NCI-H2081 treated with DMSO at 0.1 percent for 48 hours (cell line): ENCODE measurements around the gene RIPOR3.

Experiments used
- DNase-seq: peaks from one replicate; lab custom pipeline; 2025; lab: John Stamatoyannopoulos, UW

The RIPOR3 gene, protein sequence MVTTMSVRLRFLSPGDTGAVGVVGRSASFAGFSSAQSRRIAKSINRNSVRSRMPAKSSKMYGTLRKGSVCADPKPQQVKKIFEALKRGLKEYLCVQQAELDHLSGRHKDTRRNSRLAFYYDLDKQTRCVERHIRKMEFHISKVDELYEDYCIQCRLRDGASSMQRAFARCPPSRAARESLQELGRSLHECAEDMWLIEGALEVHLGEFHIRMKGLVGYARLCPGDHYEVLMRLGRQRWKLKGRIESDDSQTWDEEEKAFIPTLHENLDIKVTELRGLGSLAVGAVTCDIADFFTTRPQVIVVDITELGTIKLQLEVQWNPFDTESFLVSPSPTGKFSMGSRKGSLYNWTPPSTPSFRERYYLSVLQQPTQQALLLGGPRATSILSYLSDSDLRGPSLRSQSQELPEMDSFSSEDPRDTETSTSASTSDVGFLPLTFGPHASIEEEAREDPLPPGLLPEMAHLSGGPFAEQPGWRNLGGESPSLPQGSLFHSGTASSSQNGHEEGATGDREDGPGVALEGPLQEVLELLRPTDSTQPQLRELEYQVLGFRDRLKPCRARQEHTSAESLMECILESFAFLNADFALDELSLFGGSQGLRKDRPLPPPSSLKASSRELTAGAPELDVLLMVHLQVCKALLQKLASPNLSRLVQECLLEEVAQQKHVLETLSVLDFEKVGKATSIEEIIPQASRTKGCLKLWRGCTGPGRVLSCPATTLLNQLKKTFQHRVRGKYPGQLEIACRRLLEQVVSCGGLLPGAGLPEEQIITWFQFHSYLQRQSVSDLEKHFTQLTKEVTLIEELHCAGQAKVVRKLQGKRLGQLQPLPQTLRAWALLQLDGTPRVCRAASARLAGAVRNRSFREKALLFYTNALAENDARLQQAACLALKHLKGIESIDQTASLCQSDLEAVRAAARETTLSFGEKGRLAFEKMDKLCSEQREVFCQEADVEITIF

DNA sequence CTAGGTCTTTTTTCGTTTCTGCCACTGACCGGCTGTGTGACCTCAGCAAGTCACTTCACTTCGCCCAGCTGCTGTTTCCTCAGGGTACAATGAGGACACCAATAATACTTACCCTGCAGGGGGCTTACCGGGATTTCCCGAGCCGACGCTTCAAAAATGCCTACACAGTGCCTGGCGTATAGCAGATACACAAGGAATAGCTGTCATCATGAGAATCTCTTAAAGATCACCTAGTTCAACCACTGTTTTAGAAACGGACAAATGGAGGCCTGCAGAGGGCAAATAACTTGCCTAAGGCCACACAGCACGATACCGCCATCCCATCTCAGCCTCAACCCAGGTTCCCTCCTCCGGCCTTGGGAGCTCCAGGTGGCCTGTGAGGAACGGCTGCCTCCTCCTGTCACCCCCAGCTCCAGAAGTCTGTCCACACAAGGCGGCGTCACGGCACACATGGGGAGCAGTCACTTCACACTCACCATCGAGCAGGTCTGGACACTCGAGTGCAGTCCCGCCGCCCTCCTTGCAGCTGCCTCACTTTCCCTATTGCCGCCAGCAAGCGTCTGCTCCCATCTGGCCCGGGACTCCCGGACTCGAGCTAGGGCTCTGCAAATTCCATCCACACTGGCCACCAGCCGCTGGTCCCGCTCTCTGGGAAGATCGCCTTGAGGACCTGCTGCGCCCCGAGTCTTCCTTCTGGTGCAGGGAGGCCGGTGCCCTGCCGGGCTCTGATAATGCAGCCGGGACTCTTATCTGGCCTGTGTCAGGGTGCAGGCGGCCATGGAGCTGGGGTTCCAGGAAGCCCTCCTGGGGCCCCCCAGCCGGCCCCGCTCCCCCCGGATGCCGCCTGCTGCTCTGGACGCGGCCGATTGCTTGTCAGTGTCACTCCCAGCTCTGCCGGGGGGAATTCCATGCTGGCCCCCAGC, at the start of gene RIPOR3:
Gene RIPOR3 (minus strand): TSS at position 893 of the 923 bp plus-strand sequence. CDS start 414 bp downstream, at position 479.
- no peak for DNase-seq

DNA sequence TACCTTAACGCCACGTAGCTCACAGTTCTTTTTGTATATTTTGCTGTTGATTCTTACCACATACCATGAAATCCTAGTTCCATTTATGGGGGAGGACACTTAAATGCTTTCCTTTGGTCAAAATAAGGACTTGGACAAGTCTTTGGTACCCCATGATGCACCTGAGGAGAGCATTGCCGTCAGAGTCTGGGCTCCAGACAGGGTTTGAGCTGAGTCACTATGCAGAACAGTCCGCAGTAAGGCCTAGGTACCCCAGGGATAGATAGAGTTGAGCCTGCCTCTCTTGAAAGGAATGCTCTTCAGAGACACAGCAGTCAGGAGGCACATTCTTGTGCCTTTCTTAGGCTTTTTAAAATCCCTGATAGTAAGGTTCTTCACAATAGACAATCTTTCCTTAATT, 46.0 kb upstream of the RIPOR3 start:
- DNase-seq, result no peak

DNA sequence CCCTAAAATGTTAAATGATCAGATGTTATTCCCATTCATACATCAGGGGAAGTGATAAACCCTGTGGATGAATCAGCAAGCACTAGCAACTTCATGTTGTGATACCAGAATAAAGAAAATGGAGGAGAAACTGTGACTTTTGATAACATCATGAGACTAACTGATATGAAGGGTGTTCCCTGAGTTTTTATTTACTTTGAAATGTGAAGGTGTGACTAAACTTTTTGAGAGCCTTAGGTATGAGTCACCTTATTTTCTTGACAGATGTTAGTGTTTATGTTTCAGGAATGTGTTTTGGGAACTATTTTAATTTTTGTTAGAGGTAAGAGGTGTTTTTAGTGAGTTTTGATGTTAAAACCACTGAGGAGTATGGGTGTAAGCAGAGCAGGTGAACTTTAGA, 44.5 kb upstream of the RIPOR3 start:
- DNase-seq, result no peak

DNA sequence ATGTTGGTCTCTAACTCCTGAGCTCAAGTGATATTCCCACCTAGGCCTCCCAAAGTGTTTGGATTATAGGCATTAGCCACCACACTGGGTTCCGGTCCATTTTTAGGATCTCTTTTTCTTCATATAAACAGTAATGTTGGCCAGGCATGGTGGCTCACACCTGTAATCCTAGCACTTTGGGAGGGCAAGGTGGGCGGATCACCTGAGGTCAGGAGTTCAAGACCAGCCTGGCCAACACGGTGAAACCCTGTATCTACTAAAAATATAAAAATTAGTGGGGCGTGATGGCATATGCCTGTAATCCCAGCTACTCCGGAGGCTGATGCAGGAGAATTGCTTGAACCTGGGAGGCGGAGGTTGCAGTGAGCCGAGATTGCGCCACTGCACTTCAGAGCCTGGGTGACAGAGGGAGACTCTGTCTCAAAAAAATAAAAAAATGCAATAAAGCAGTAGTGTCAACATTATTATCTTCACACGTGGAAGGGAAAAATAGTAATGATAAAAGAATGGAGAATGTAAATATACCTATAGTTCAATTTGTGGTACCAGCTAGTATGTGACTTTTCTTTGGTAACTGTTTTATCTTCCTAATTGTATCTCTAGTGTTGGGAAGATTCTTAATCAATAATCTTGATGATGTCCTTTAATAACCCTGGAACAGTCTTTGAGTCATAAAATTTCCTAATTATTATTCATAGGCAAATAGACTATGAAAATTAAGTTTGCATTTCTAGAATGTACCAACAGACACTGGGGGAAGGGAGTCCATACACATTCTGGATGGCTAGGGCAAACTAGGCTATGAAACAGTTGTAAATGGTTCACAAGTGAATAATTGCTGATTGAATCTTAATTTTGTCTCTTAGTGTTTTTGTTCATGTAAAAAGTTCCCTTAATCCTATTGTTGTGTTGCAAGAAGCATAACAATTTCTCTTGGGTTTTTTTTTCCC, 43.7 kb upstream of the RIPOR3 start:
- no peak for DNase-seq

DNA sequence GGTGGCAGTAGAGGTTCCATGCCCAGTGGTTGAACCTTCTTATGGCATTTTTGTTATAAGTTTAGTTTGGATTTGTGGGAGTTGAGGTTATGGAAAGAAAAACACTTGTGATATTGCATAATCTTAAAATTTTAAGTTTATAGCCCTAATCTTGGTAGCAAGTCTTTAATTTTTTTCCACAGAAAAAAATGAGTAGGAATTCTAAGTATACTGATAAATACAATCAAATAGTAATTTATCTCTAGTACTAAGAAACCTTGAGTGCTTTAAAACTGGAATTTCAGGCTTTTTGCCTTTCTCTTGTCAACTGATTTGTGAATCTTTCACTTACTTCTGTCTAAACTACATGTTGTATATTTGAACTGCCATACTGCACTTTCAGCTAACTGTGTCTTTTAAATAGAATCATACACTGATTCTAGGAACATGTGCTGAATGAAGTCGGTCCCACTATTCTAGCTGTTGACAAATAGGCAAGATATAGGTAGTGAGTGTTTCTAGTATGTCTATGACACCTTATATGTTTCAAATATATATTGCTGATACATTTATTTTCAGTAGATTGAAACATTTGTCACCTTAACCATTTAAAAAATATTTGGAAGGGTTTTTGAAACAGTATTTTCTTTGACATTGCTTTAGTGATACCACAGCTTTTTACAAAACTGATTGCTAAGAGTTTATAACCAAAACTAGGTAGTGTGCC, 42.5 kb upstream of the RIPOR3 start:
- DNase-seq, result no peak

DNA sequence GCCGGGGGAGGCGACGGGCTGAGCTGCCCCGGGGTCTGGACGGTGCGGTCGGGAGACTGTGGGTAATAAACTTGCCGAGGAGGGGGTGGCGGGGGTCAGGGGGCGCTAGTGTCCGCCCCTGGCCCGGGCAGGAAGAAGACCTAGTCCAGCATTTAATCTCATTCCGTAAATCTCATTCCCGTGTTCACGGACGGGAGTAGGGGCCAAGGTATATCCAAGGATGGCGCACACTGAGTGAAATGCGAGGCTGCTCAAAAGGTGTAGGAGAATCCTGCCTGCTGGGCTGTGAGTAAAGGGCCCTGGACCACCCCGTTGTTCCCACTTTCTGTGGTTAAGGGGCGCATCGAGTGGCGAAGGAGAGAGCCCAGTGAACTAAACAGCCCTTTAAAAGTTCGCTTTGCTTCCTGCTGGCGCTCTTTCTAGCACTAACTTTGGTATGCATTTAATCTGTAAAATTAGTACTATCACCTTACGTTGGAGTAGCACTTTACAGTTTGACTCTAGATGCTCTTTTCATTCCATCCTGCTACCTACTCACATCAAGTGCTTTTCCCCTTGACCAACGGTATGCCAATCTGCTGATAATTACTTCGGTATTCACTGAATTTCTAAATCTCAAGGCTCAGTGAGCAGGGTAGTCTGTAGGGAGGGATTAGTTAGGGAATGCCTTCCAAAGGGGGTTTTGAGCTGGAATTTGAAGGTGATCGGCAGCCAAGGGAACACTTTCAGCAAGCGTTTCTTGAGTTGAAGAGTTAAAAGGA, 40.8 kb upstream of the RIPOR3 start:
- DNase-seq, result no peak

DNA sequence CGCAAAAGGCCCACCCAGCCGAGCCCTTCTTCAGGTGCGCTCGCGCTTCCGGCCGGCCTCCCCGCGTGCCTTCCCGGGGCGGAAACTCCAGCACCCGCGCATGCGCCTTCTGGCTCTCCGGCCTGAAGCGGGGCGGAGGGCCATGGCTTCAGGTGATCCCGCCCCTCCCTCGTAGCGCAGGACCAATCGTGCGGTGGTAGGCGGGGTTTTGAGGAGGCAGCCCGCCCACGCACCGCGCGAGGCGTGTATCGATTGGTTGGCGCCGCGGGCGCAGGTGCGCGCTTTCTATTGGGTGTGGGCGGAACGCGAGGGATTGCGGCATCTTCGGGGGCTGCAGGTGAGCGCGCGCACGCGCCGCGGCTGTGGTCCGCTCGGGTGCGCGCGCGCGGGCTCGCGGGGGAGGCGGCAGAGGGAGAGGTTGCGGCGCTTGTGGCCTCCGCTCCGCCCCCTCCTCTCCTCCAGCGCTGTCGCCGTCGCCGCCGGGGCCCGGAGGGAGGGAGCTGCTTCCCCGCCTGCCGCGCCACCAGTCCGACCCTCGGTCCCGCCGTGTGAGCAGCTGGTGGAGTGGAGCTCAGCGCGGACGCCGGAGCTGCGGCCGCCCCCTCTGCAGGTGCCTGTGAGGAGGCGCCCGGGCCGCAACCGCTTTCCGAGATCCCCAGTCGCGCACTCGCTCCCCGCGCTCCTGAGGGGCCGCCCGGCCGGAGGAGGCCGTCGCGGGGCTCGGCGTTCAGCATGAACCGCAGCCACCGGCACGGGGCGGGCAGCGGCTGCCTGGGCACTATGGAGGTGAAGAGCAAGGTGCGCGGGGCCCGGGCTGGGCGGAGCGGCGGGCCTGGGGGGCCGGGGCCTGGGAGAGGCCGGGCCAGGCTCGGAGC, 40.0 kb upstream of the RIPOR3 start, which contains the start of gene PARD6B:
Gene PARD6B (plus strand): TSS at position 526 of the 875 bp plus-strand sequence. CDS start 207 bp downstream, at position 733.
- DNase-seq, result peak; percentile 96

DNA sequence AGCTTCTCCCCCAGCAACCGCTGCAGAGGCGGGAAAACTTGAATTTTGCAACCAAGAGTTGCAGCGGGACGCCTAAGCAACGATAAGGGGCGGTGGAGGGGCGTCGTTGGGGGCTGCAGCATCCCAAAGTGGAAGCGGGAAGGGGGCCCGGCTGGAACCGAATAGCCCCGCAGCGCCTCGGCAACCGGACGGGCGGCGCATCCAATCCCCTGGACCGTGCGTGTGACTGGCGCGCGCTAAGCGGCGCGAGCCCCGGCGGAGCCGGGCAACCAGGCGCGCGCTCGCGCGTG, 39.4 kb upstream of the RIPOR3 start:
- DNase-seq, result no peak

DNA sequence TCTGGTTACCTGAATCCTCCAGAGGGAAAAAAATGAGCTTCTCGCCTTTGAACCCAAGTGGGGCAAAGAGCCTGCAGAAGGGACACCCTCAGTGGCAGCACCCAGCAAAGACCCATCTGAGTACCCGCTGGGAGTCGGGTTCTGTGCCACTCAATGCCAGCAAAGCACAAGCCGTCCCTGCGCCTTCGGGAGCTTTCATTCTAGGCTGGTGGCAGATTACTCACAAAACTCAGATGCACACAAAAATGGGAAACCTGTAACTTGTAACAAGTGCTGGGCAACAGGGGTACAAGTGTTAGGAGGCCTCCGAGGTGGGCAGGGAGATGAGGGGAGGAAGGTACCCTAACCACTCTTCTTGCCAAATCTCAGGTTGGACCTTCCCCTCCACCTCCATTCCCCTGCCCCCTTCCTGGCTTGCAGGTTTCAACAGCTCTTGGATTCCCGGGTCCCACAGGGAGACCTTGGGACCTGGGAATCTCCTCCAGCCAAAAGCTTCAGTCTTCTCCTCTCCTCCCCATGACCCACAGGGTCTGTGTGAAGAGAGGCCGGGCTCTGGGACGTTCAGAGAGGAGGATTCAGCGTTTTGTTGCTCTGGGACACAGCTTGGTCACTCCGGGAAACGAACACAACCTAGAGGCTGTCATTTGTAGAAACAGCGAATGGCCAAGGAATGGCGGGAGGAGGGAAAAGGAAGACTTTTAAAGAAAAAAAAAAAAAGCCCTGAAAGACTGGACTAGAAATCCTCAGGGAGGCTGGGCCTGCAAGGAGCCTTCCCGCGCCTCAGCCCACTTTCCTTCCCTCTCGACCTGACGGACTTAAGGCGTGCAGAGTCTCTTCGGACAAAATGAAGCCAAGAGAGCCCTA, 38.8 kb upstream of the RIPOR3 start:
- DNase-seq, result no peak

DNA sequence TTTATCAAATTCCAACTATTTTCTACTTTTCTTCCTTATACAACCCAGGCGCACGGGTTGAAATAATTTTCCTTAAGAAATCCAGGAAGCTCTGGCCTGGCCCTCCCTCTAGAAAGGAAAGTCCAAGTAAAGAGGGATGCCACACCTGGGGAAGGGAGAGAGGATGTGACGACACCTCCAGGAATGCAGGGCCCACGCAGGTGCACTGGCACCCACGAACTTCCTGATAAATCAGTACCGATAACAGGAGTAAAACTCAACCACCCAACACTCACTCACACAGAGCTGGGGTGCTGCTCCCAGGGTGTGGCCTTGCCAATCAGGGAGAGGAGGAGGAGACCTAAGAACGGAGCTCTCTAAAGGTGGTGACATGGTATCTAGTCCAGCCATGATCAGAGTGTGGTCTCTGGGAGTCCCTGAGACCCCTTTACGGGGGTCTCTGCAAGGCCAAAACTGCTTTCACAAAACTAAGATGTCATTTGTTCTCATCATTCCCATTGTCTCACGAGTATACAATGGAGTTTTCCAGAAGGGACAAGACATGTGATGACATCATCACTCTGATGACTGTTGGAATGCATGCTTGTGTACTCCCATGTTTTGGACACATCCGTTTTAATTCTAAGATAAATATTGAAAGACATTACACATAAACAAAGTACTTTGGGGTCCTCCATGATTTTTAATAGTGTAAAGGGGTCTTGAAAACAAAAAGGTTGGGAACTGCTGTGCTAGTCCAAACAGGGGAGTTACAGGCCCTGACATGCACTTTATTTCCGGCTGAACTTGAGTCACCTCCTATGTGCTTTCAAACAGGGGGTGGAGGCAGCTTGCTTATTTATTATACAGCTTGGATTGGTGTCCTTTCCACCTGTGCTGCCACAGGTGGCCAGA, 37.9 kb upstream of the RIPOR3 start:
- no peak for DNase-seq

DNA sequence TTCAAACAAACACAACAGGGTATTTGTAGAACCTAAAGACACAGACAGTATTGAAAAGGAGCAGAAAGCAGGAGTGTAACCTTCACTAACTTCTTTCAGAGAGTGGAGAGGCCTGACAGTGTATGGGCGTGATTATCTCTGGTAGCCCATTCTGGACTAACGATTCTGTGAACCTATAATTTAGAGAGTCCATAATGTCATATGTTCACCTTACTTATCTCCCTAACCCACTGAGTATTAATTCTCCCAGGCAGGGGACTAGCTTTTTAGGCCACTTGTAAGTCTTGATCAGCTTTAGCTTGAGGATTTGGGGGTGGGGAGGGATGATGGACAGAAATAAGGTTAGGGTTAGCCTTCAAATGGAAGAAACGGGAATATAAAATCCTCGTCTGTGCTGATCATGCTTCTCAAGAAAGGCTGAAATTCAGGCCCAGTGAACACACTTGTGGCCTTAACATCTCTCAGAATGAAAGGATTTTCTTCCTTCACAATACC, 37.2 kb upstream of the RIPOR3 start:
- no peak for DNase-seq

DNA sequence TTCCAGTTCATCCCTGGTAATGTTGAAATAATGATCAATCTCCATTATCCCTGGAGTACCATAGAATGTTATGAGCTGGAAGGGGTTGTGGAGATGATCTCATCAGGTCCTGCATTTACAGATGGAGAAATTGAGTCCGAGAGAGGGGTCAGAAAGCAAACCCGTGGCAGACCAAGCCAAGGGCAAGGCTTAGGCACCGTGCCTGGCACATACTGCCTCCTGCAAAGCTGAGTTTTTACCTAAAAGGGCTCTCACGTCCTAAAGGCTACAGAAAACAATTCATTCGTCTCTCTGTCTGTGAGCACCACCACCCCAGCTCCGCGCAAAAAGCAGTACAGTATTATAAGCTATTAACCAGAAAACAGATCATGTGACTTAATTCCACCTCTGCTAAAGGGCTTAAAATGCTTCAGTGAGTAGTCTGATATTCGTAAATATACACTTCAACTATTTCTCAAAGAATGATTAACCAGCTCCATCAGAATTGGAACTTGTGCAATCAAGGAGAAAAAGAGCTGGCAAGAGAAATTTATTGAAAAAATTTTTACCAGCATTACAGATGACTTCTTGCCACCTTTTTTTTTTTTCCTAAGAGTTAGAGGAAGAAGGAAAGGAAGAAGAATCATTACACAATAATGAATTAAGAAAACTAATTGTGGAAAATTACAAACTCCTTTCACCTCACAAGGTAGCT, 36.6 kb upstream of the RIPOR3 start:
- no peak for DNase-seq

DNA sequence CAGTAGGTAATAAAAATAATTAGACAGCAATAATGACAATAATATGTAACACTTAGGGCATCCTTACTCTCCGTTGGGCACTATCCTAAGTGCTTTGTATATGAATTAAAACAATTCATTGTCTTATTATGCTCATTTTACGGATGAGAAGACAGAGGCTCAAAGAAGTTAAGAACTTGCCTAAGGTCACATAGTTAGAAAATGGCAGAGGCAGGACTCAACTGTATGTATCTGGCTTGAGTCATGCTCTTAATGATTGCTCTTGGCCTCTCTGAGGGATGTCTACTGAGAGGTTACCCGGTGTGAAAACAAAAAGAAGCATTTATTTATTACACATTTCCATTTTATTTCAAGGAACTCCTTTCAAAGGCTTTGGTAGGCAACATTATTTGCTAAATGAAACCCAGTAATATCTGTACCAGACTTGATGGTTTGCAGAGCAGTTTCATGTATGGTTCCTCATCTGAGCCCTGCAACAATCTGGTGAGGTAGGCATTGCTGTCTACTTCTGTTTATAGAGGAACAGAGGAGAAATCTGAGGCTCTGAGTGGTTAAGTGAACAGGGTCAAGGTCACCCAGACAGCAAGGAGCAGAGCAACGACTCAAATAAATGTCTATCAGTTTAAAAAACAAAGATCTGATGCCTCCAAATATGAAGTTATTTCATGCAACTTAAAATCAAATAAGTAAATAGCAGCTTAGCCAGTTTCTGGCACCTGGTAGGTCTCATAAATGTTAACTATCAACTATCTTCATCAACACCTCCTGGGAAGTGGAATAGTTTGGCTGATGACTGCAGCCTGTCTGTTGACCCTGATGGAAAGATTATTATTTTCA, 35.8 kb upstream of the RIPOR3 start:
- DNase-seq, result no peak

DNA sequence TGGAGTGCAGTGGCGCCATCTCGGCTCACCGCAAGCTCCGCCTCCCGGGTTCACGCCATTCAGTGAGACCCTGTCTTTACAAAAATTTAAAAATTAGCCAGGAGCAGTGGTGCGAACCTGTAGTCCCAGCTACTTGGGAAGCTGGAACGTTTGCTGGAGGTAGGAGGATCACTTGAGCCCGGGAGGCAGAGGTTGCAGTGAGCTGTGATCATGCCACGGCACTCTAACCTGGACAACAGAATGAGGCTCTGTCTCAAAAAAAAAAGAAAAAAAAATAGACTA, 34.3 kb upstream of the RIPOR3 start:
- no peak for DNase-seq
